Esophagus muscularis mucosa (tissue), 4 donors: ENCODE results near the gene ZNF597.

ENCODE experiments used
- CTCF ChIP-seq, 3 experiments: fragments of 200-600 bp in 2 of 3; fragments of 450-650 bp in 1 of 3; sonication (generic) in 2 of 3; IDR thresholded peaks; one replicate each; pipeline ENCODE4 v1.5.1; 2017 to 2019; ENCODE audit warnings: antibody characterized with exemption in 3 of 3, mild to moderate bottlenecking in 2 of 3, moderate library complexity in 1 of 3
- EP300 ChIP-seq: sonication (generic); formaldehyde crosslinking; IDR thresholded peaks from one replicate; pipeline ENCODE4 v1.6.1; 2017; ENCODE audit warnings: antibody characterized with exemption
- POLR2A ChIP-seq: fragments of 450-650 bp; IDR thresholded peaks from one replicate; pipeline ENCODE4 v1.6.1; 2017; ENCODE audit warnings: antibody characterized with exemption, moderate library complexity, mild to moderate bottlenecking, low read depth

DNA sequence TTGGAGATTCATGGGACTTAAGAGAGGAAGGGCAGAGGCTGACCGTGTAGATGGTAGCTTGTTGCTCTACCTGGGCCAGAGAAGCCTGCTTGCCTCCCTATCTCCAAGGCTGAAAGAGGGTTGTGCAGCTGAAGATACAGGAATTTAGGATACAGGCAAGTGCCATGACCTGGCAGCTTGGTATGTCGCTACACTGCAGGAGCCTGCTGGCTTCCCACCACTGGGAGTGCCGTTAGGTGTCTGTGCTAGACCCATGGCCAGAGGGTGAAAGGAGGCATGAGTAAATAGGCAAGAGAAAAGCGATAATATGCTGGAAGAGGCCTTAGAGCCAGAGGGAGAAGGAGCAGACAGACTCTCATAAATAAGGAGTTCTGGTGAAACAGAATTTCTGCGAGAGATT, 10.8 kb upstream of the ZNF597 start:
- no peak for TF ChIP-seq EP300
- TF ChIP-seq CTCF (IDR thresholded peaks at IDR 0.05): no peak
- no peak for TF ChIP-seq POLR2A
